Hippocampal formation (tissue), 2 donors: ENCODE data around the gene HDAC9.

ENCODE experiments used
- DNase-seq, 2 donors: peaks; one replicate each; lab custom pipeline; 2025; lab: John Stamatoyannopoulos, UW

The HDAC9 gene

DNA sequence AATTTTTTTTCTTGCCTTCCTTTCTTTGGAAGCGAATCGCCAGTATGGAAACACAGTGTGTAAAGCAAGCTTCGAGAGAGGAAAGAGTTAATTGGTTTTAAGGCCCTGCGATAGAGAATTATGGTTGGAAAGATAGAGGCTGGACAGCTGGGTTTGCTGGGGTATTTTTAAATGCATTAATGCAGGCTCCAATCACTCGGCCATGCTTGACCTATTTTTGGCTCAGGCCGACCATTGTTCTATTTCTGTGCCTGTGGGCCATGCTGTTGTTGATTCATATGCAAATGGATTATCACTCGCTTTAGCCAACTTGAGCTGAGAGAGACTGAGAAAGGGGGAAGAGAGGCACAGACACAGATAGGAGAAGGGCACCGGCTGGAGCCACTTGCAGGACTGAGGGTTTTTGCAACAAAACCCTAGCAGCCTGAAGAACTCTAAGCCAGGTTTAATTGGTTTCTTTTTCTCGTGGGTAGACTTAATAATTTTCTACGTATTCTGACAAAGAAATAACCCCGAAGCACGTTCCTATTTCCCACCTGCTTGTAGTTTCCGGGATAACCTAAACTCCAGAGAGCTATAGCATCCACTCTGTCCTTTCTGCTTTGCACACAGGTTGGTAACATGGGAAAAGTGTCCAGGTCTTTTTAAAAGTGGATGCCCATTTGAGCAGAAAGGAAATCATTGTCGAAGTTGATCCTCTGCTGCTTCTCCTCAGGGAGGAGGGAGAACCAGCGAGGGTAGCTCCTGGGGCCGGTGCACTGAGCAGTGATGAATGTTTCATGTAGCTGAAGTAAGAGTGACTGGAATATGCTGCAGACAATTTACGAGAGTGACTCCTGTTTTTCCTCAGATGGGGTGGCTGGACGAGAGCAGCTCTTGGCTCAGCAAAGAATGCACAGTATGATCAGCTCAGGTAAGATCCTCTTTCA lies at the start of gene HDAC9:
Gene HDAC9 (plus strand): TSS at position 338 of the 929 bp plus-strand sequence. CDS start 554 bp downstream, at position 892.
- peak; percentile 58 to 88 for DNase-seq

DNA sequence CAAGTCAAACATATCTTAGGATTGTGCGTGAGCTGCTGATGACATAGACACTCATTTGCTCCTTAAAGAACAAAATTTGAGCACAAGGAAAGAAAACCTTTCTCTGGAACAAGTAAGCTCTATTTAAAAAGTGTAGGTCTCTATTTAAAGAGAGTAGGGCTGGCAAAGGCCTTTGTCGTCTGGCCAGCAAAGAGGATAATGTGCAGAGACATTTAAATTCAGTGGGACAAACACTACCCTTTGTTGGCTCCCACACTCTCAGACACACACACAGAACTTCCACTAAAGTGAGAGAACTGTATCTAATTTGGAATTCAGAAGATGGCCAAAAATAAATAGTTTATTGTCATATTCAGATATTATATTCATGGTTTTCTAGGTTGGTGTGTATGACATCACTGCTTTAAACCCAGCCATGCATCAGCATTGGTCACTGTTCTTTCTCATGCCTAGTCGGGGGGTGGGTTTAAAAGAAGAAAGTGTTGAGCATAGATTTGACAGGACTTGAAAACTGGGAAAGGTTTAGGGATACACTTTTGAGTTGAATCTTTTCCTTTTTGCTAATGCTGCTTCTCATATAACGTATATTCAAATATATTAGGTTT lies 49.5 kb upstream of the HDAC9 start:
- DNase-seq: no peak

DNA sequence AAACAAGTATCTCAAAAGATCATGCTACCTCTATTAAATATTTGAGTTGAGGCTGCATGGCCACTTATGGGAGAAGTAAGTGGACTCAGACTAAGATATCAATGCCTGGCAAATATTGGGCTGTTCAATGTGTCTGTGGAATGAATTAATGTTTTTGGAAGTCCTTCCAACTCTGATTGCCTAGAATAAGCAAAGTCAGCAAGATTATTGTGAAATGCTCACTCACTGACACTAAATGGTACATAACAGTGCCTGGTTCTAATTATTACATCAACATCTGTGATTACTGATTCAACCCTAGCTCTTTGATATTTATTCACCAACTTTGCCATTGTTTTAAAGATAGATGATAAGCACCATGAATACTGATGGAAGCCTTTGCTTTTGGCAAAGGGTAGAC lies 45.5 kb upstream of the HDAC9 start:
- DNase-seq: no peak

DNA sequence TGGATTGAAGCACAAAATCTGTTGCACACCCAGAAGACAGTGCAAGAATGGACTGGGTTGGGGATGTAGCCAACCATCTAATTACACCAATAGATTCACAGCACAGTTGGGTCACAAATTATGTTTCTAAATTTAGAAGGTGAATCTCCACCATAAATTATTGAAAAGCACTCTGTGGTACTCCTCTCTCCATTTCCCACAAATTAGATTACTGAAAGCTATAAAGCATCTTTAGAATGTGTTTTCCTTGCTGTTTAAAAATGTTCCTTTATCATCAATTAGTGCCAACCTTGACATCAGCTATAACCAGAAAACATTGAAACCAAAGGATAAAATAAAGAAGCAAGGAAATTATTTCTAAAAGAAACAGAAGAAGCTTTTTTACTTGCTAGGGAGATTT lies 39.9 kb upstream of the HDAC9 start:
- DNase-seq: no peak

DNA sequence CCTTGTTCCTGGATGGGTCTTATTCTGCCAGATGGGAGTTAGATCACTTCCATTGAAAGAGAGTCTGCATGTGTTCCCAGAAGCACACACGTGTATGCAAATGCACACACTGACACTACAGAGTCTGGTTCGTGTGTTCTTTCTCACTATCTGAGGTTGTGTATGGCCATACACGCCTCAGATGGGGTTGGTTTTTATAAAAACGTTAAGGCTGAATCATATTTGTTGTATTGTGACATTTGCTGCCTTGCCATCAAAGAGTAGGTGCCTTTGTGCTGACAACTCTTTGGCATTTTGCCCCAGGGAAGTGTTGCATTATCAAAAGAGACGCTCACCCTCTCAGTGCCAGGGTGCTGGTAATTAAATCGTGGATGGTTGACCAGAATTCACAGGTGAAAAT lies 37.7 kb upstream of the HDAC9 start:
- DNase-seq: no peak

DNA sequence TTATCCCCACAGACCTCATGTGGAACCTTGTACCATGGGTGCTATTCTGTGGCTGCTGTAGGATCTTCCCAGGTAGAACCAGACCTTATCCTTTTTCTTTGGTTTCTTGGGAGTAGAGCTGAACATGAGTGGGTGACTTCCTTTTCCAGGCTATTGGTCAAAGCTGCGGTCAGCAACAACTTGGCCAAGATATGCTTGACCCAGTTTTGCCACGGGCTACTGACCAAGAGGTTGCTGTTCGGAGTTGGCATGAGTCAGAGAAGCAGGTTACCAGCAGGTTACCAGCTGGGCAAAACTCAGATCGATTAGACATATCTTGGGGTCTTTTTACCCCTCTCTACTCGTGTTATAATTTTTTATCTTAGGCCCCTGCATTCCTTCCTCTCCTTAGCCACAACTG lies 36.7 kb upstream of the HDAC9 start:
- no peak for DNase-seq

DNA sequence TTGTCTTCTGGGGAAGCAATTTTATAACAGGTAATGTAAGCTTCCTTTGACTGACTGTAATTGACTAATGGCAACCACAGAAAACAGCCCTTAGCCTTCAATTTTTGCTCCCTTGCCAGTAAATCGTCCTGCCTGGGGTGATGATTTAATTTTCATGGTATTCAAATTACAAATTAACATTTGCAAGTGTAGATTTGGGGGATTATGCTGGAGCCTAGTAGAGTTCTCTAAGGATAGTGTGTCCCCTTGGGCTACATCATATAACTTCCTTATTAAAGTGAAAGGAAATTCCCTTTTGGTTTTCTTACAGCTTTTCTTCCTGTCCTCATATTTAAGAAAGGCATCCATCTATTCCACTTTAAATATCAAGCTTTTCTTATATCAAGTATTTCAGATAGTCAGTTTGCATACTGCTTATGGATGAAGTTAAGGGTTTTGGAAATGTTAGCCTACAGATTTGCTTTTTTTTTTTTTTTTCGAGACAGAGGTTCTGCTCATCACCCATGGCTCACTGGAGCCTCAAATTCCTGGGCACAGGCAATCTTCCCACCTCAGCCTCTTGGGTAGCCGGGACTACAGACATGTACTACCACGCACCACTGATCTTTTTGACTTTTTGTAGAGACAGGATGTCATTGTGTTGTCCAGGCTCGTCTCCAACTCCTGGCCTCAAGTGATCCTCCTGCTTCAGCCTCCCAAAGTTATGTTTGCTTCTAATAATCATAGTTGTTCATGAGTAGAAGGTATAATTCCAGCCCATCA lies 35.9 kb upstream of the HDAC9 start:
- no peak for DNase-seq

DNA sequence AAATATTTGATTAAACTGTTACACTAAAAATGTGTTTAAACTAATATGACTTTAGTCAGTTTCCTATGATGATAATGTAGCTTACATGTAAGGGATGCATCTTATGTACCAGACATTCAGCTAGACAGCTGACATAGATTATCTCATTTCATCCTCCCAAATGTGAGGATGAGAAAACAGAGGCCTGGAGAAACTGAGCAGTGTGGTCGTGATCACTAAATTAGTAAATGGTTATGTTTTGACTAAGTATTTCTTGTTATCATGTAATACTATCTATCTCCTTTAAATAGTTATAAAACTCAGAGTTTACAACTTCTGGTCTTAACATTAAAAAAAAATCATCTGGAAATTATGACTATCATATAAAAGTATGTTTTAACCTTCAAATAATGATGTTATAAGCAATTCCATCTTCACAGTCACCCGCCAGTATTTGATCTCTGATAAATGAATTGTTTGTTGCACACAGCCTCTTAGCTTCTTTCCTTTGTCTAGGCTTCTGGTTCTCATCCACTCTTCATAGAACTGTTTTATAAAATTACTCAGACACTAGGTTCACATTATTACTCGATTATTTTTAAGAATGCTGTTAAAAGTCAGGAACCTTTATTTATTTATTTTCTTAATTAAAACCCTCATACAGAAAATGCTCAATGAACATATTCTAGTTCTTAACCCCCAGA lies 33.6 kb upstream of the HDAC9 start:
- no peak for DNase-seq

DNA sequence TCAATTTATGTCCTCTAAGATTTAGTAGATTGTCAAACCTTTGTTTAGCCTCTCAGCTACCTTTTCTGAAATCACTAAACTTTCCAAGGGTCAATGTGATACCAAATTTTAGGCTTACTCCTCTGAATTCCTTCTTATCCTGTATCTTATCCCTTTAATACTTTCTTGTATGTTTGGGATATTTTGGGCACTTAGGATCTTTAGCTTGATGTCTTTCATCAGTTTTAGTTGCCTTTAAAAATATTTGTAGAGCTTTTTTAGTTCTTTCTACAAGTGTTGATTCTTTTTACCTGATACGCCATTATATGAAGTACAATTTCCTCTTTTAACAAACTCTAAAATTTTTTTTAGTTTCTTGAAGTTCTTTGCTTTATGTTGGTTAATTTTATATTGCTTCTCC lies 30.7 kb upstream of the HDAC9 start:
- DNase-seq: no peak

DNA sequence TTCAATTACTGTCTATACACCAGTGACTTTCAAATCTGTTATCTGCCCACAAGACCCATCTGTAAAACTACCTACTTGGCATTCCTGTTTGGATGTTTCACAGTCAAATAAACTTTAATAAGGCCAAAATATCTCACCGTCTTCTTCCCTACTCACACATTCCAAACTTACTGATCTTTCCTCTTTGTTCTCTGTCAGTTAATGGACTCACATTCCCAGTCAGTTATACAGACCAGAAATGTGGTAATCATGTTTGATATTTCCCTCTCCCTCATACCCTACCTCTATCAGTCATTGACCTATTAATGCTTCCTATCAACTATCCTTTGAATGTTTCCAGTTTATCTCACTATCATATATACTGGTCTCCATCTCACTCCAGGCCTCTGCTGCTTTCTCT lies 28.5 kb upstream of the HDAC9 start:
- no peak for DNase-seq

DNA sequence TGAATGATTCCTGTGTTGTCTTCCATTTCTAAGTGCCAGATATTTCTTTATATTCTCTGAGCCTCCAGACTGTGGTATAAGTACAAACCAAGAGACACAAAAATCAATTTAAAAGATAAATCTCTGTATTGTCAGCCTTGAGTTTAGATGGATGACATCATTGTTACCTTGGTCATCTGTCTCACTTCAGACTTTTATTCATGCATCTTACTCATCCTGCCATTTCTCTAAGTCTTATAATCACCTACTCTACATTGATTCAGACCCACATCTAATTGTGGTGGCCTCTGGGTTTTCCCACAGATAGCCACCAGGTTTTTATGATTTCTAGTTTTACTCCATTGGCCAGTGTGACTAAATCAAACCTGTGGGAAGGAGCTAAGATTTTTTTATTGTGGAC lies 26.8 kb upstream of the HDAC9 start:
- DNase-seq: no peak

DNA sequence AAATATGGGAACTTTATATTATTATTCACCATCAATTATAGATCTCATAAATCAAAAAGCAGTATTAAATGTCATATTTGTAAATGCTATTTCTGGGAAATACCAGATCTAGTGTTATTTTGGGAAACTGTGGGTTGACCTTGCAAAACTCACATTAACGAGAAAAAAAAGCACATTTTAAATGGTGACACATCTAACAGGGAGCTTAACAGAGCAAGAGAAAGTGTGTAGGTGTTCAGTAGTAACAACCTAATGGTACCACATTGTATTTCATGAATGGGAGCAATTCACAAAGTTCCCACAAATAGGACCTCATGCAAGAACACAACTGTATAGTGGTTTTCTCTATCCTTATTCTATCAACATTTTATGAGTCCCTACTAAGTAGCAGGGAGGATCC lies 26.2 kb upstream of the HDAC9 start:
- no peak for DNase-seq

DNA sequence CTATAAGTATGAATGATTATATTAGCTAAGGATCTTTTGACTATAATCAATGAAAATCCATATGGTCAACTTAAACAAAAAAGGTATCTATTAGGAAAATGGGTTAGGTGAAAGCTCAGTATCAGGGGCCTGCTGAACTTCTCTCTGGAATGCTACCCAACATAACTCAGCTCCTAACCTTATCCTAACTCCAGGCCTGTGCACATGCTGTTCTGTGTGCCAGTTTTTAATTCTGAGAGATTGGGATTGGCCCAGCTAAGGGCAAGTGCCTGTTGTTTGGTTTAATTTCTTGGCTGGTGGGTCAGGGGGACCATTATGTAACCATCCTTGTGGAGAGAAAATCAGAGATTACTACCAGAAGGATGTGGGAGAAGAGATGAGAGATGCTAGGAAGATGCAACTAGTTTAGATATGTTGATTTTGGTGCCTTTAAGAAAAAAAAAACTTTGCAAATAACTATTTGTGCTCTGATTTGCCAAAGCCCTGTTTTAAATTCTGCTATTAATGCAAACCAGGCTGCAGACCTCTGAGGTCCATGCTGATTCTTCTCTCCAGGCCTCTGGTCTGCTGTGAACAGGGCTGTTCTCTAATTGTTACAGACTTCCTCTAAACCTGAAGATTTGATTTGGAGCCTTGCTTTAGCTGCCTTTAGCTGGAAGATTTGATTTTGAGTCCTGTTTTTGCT lies 23.9 kb upstream of the HDAC9 start:
- no peak for DNase-seq

DNA sequence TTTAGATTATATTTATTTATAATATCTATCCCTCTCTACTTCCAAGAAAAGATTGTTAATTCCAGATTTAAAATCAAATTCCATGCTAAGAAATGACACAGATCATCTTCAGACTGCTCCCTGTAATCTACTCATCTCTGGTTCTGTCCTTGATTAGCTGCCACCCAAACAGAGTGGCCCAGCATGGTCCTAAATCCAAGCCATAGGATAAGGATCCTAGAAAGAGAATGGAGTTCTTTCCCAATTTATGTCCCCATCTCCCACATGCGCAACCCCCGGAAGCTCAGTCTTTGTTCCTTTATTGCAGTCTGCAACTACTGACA lies 23.4 kb upstream of the HDAC9 start:
- no peak for DNase-seq

DNA sequence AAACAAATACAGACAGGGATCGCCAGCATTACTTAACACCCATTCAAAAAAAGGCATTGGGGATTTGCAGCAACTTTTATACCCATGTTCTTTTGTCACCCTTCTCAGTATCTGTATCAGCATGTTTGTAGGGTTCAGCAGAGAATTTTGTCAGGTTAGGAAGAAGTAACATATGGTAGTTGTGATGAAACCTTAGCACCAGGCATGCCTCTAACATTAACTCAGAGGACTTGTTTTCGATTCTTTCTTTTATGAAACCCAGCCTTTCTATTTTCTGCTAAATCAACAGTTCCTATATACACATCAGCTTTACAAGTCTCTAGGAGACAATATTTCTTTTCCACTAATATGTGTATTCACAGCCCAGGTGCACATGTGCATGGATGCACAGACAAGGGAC lies 22.4 kb upstream of the HDAC9 start:
- no peak for DNase-seq

DNA sequence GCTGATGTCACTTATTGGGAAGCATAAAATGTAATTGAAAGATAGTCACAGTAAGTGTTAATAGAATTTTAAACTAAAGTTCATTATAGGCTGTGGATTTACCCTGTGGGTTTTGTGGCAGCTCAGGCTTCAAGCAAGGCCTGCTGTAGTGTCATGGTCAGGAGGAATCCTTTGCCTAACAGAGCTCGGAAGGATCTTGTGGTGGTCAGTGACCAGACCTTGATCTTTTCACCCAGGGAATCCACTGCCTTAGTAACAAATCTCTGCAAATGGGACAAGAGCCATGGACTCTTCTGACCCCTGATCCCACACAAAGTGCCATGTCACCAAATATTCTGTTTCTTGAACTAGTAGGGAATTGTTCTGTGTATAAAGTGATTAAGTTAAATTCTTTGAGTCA lies 20.6 kb upstream of the HDAC9 start:
- no peak for DNase-seq

DNA sequence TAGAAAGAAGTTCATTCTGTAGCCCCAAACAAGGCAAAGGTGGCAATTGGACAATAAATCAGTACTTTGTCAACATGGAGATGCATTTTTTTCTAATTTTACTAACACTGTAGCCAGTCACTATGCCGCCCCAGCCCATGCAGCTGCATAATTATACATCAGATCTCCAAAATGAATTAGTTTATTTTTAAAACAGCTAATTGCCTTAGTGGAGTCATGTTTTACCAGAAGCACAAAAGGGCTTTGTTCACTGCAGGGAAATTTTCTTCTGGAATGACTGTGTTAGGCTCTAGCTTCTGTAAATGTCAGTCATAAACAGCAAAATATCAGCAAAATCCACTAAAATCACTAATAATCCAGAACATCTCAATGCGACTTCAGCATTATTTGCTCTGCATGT lies 20.1 kb upstream of the HDAC9 start:
- DNase-seq: peak; percentile 26 to 58

DNA sequence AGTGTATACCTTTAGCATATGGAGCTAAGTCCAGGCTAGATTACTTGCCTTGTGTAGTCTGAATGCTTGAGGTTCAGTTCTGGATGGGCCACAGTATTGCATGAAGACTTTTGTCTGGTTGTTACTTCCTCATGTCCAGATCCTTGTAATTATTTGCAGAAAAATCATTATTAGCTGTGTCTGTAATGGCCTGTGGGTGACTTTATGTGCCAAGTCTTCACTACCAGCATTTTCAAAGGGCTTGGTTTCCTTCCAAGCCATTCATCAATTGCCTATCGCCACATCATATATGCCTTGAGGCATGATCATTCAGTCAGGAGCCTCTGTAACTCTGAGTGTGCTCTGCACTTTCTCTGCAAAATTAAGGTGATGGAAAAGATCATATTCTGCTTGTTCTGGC lies 13.8 kb upstream of the HDAC9 start:
- DNase-seq: no peak

DNA sequence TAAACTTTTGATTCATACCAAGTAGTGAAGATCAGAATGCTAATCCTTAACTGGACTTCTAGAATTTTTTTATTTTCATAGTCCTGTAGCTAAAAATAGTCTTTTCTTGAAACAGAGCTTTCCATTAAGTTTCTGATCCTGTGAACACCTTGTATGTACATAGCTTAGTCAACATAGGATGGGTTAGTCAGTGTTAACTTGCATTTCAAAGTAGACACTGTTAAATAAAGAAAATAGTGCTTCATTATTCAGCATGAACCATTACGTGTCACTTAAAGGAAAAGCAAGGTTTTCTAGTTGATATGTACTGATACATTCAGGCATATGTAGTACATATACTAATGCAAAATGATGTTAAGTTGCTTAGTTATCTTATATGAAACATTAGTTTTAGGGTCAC lies 7.5 kb upstream of the HDAC9 start:
- no peak for DNase-seq

DNA sequence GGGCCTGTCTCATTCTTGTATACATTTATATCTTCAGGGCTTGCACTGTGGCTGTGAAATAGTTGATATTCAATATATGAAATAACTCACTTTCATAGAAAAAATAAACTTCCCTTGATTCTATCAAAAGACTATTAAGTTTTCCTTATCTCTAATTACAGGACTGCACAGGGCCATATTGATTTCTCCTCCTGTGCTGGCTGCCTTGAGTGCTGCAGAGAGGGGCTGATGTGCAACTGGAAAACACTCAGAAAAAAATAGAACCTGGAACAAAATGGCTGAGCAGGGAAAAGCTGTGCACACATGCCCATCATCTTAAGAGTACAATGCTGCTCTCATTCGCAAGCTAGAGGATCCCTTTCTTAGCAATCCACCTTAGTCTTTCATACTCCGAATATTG lies 5.9 kb upstream of the HDAC9 start:
- DNase-seq: no peak

DNA sequence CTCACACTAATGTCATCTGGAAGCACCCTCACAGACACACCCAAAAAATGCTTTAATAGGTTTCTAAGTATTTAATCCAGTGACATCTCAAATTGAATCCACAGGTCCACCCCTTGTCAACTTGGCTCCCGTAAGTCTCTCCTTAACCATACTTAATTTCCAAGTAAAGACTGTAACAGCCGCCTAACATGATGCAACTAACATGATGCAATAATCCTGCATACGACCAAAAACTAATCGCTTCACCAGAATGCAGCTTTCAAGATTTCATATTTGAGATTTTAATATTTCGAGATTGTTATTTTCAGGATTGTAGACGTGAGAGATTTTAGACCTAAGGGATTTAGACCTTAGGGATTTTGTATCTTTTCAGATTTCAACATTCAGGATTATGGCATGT lies 3.7 kb upstream of the HDAC9 start:
- no peak for DNase-seq

DNA sequence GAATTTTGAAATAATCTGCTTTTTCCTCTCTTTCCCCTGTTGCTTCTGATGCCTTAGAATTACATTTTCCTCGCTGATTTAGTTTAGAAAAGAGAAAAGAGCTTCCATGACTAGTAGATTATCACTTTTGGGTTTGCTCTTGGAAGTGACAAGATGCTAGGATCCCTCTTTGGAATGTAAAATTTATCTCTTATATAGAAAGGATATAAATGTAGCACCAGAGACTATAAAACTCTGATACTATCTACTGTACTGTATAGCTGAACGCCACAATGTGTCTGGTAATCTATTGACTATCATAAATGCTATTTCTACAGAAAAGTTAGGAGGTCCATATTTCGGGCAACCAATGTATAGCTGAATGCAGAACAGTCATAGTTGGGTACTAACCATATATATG lies 1.1 kb upstream of the HDAC9 start:
- DNase-seq: no peak
